AG04449 (cell line): ENCODE measurements around the gene EXOC1.

Experiments
- CTCF ChIA-PET: fragments of 350-600 bp; formaldehyde crosslinking; extraction: SDS; loops from one replicate; lab custom pipeline; 2021; ENCODE audit warnings: antibody characterized with exemption; lab: Yijun Ruan, JAX
- POLR2A ChIA-PET: fragments of 400-600, 350-600 bp; formaldehyde crosslinking; extraction: SDS; loops from one replicate; lab custom pipeline; 2020; ENCODE audit warnings: antibody characterized with exemption, inconsistent platforms; lab: Yijun Ruan, JAX
- DNase-seq: peaks from one replicate; pipeline ENCODE4 v3.0.0-alpha.2; 2010; ENCODE audit warnings: low read depth, low spot score
- H3K4me3 ChIP-seq: 2 replicates; pipeline ENCODE4 v1.5.1; 2011; ENCODE audit warnings: low read depth, mild to moderate bottlenecking, control low read depth, low read length
- CTCF ChIP-seq: IDR thresholded peaks from one replicate; pipeline ENCODE4 v1.5.1; 2011; ENCODE audit warnings: mild to moderate bottlenecking, moderate library complexity, low read length, control low read depth, inconsistent platforms; ENCODE audit not compliant: insufficient read depth; ENCODE audit errors: missing control alignments

Gene EXOC1

GRCh38 chr4:55820279-55820678 lies 33.2 kb upstream of the EXOC1 start:
- CTCF ChIA-PET = no interaction called here
- no peak for TF ChIP-seq CTCF
- POLR2A ChIA-PET = no interaction called here
- DNase-seq = no peak
- no peak overlapping the region for H3K4me3 ChIP-seq

- TF ChIP-seq CTCF = no peak
- POLR2A ChIA-PET = no interaction called here
- CTCF ChIA-PET = no interaction called here
- no peak overlapping the region for H3K4me3 ChIP-seq
- no peak for DNase-seq
Observed at GRCh38 chr4:55822329-55822728, 31.1 kb upstream of the EXOC1 start.

GRCh38 chr4:55824865-55825264 lies 28.6 kb upstream of the EXOC1 start:
- H3K4me3 ChIP-seq = no peak overlapping the region
- CTCF ChIA-PET = no interaction called here
- POLR2A ChIA-PET = no interaction called here
- no peak for TF ChIP-seq CTCF
- no peak for DNase-seq

- no peak for TF ChIP-seq CTCF
- H3K4me3 ChIP-seq = no peak overlapping the region
- CTCF ChIA-PET = no interaction called here
- no peak for DNase-seq
- POLR2A ChIA-PET = no interaction called here
Observed at GRCh38 chr4:55826986-55827385, 26.5 kb upstream of the EXOC1 start.

GRCh38 chr4:55827582-55827981 lies 25.9 kb upstream of the EXOC1 start:
- TF ChIP-seq CTCF = no peak
- ChIA-PET POLR2A (no interaction called here), CTCF (no interaction called here)
- H3K4me3 ChIP-seq = no peak overlapping the region
- DNase-seq = no peak

- ChIA-PET CTCF (no interaction called here), POLR2A (no interaction called here)
- no peak for DNase-seq
- H3K4me3 ChIP-seq = no peak overlapping the region
- no peak for TF ChIP-seq CTCF
Observed at GRCh38 chr4:55830048-55830447, 23.4 kb upstream of the EXOC1 start.
